Occipital lobe (tissue), 2 donors: ENCODE data around the gene ELMO2. TPM values are rescaled to one million over a fixed set of nuclear protein-coding genes. Genes with fewer than 3 reads are reported as not detected.

Experiments used
- DNase-seq: peaks from one replicate; lab custom pipeline; 2025; lab: John Stamatoyannopoulos, UW
- total RNA-seq: library from RNA; depleted of rRNA; stranded (reverse); fragments of >200 nt; gene quantifications from one replicate; pipeline ENCODE4 v1.2.3, GENCODE V29; 2014

The ELMO2 gene, protein sequence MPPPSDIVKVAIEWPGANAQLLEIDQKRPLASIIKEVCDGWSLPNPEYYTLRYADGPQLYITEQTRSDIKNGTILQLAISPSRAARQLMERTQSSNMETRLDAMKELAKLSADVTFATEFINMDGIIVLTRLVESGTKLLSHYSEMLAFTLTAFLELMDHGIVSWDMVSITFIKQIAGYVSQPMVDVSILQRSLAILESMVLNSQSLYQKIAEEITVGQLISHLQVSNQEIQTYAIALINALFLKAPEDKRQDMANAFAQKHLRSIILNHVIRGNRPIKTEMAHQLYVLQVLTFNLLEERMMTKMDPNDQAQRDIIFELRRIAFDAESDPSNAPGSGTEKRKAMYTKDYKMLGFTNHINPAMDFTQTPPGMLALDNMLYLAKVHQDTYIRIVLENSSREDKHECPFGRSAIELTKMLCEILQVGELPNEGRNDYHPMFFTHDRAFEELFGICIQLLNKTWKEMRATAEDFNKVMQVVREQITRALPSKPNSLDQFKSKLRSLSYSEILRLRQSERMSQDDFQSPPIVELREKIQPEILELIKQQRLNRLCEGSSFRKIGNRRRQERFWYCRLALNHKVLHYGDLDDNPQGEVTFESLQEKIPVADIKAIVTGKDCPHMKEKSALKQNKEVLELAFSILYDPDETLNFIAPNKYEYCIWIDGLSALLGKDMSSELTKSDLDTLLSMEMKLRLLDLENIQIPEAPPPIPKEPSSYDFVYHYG
- total RNA-seq: 55.1 TPM

DNA sequence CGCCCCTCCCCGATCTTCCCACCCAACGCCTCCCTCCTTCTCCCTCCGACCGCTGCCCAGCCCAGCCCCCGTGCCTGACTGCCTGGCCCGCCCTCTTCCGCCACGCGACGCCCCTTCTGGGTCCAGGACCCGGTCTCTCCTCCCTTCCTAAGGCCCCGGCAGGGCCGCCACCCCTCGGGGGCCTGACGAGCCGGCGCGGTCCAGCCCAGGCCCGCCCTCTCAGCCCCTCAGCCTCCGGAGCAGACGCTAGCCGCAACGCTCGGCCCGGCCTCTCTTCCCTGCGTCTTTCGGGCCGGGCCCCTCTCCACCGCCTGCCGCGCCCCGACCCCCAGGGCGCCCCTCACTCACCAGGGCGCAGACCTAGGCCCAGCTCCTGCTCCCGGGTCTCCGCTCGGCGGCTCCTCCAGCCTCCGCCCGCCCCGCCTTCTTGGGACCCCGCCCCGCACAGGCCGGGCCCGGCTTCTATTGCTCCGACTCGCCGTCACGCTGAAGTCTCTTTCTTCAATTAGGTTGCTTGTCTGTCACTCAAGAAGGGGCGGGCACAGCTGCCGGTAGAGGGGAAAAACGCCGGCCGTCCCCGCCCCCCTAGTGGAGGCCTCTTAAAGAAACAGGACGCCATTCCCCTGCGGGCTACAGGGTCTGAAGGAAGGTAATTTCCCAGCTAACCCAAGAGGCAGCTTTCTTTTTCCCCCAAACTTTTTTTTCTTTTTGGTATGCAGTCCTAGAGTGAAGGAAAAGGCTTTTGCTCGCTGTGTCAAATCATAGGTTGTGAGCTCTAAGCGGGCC, at the start of gene ELMO2:
ELMO2 (minus strand) TSS at position 416 of the 786 bp plus-strand sequence. CDS start 12,133 bp downstream, outside the sequence.
- DNase-seq: peak; percentile 97

DNA sequence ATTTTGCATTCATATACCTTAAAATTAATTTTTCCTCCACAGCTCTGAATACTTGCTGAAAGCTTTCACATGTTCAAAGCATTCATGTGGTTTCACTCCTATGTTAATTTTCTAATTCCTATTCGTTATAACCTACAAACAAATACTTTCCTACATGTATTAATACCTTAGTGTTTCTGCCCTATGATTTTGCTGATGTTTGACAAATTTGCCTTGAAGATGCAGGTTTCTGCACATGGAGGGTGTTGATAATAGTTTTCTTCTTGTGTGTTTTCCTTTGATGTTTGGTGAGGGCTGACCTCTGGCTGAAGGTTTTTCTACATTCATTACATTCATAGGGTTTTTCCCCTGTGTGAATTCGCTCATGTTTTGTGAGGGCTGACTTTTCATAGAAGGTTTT, 49.3 kb upstream of the ELMO2 start:
- DNase-seq: no peak

DNA sequence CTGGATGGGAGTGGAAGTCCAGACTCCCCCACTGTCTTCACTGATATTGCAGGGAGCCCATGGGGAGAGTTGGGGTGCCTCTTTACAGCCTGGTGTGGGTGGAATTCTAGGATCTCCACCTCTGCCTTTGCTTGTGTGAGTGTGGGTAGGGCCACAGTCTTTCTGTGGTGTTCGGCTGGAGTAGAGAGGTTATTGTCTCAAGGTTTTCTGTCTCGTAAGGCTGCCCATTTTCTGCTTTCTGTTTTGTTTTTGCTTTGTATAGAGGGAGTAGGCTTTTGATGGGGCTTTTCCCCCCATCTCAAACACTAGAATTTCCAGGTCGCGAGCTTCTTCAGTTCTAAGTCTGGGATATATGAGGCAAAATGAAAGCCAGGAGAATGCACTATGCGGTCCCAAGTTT, 40.4 kb upstream of the ELMO2 start:
- DNase-seq: no peak

DNA sequence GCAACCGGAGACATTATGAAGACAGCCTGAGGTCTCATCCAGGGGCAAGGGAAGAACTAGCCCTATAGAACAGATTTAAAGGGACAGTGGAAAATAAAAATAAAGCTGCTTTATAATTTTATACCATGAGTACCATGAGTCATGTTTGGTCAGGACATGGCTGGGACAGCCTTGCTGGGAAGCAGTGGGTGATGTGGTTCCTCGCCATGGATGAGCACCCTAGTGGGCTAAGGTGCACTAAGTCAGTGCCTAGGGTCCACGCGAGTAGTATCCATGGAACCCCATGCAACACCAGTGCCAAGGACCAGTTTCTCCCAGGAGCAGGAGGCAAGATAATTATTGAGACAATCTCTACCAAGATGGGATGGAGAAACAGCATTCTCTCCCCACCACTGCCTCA, 33.4 kb upstream of the ELMO2 start:
- DNase-seq: no peak

DNA sequence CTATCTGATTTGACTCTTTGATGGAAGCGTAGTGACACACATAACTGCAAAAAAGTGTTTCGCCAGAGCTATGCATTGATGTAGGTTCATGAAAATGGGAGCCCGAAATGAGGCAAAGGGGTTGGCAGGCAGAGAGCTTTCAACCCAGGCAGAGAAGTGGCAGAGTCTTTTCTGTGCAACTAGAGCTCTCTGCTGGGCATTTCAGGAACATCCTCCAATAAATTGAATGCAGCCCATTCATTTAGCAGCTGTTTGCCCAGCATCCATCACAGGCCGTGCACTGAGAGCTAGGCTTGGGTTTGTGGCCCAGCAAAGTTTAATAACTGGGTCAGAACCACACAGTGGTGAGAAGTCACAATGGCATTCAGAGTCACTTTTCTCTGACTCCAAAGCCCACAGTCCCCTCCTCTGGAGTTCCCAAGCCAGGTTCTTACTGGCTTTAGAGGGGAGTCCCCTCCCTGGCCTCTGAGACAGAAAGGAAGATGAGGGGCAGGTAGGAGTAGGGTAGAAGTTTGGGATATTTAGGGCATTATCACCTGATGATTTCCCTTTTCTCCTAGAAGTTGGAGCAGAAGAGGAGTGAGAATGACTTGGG, 31.8 kb upstream of the ELMO2 start:
- peak; percentile 40 for DNase-seq

DNA sequence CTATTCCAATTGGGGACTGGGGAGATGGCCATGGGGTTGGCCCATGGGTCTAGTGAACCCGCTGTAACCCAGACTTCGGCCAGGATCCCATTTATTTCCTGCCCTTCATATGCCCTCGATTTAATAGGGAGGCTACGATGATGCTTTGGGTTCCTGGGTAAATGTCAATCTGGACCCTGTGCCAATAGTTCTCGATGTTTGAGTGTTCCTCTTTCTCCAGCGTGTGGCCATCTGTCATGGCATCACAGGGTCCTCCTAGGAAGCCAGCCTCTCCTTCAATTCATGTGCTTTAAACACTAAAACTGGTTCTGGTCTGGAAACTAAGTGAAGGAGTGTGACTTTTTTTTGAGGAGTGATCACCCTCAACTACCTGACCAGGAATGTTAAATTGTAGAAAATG, 28.7 kb upstream of the ELMO2 start:
- no peak for DNase-seq

DNA sequence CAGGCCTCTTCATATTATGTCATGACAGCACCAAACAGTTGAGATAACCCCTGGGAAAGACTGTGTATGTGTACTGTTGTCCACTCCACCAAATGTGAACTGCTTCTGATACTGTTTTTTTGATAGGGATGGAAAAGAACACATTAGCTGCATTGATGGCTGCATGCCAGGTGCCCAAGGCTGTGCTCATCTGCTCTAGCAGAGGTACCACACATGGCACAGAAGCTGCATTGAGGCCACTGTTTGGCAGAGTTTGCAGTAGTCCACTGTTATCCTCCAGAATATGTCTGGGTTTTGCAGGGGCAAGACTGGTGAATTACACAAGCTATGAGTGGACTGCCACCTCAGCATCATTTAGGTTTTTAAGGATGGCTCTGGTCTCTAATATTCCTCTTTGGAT, 28.2 kb upstream of the ELMO2 start:
- DNase-seq: no peak

DNA sequence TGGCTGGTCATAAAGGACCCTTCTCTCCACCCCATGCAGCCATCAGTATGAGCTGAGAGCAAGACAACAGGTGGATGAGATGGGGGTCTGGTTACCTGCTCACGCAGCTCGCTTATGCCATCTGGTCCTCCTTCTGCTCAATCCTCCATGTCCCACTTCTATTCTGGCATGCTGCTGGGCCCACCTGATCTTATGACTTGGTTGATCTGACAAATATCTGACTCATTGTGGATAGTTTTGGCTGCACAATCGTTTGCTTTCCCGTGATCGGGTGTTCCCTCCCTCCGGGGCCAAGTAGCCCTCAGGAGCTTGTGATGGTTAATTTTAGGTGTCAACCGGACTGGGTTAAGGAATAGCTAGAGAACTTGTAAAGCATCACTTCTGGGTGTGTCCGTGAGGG, 26.6 kb upstream of the ELMO2 start:
- no peak for DNase-seq

DNA sequence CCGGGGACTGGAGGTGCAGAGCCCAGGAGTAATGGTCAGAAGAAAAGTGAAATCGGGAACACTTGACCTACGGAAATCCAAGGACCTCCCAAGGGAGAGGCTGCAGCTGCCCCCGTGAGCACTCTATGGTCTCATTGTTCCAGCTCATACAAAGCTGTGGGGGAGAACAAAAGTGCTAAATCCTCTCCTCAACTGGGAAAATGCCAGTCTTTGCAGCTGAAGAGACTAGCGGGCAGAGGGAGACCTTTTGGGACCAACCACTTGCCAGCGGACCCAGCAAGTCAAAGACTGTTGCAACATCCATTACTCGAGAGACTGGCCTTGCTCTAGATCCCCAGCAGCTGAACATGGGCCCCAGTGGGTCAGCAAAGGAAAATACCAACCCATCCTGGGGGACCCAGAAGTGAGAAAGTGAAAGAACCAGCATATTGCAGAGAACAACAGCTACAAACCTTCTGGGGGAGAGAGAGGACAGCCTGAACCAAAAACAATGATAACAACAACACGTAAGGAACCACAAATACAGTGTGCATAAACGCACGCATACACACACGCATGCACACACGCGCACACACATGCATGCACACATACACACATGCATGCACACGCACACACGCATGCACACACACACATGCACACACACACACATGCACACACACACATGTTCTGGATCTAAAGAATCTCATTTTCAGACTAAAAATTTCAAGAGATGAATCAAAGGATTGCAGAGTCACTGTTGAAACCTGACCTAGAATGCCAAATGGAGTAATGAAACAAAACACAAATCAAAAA, 24.7 kb upstream of the ELMO2 start:
- DNase-seq: peak; percentile 36

DNA sequence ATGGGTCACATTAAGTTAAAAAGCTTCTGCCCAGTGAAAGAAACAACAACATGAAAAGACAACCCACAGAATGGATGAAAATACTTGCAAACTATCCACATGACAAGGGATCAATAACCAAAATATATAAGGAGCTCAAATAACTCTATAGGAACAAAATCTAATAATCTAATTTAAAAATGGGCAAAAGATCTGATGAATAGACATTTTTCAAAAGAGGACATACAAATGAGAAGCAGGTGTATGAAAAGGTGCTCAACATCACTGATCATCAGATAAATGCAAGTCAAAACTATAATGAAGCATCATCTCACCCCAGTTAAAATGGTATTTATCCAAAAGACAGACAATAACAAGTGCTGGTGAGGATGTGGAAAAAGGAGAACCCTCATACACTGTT, 21.0 kb upstream of the ELMO2 start:
- no peak for DNase-seq

DNA sequence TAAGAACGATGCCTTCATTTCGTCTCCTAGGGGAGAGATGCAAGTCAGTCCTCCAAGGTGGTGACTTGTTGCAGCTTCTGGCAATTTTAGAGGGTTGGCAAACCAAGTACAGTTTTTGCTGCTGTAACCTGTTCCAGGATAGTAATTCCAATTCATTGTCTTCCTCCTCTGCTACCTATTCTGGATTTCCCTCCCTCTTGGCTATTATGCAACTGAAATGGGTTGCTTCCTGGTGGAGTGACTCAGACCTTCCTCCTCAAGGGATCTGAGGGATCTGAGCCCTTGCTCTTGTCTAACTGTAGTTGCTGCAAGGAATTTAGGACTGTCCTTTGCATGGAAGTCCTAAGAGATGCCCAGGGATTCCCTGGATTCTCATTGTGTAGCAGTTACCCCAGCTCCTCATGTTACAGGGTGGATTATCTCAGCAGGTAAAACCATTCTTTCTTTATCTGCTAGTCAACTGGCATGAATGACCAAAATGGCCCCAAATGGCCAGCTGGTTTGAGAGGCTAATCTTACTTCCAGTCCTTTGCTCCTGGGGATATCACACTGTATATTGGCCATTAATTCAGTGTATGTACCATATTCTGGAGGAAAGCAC, 17.6 kb upstream of the ELMO2 start:
- no peak for DNase-seq

DNA sequence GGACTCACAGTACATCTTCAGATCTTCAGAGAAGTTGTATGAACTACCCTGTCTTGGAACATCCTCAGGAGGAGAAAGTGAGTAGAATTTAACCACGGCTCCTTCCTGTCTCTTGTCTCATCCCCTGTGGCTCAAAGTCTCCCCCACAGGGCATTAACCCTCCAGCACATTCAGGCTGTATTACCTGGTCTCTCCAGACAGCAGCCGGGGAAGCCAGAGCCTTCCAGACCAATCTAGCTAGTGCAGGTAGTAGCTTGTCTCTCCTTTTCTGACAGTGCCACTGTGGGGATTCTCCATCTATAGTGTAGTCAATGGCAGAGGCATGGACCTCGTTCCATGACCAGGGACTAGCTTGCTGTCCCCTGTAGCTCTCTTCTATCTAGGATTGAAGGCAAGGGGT, 16.9 kb upstream of the ELMO2 start:
- DNase-seq: no peak

DNA sequence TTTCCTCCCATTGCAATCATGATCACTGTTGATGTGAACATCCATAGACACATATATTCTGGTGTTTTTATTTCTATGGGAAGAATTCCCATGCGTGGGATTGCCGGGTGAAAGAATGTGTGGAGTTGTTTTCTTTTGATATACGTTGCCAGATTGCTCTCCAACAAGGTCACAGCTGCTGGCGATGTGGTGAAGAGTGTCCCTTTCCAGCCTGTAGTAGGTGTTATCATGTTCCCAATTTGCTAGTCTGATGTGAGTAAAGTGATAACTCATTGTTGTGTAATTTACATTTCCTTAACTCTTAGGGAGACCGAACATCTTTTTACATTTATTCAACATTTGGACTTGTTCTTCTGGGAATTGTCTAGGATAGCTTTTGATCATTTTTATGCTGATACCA, 14.5 kb upstream of the ELMO2 start:
- DNase-seq: no peak

DNA sequence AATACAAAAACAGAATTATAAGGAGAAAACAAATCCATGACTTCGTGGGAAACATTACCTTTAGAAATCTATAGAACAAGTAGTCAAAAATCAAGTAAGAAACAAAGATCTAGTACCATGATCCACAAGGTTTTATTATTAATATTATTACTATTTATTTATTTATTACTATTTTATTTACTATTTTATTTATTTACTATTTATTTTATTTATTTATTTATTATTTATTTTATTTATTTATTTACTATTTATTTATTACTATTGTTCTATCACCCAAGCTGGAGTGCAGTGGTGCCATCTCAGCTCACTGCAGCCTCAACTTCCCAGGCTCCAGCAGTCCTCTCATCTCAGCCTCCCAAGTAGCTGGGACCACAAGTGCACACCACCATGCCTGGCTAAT, 13.5 kb upstream of the ELMO2 start:
- DNase-seq: no peak

DNA sequence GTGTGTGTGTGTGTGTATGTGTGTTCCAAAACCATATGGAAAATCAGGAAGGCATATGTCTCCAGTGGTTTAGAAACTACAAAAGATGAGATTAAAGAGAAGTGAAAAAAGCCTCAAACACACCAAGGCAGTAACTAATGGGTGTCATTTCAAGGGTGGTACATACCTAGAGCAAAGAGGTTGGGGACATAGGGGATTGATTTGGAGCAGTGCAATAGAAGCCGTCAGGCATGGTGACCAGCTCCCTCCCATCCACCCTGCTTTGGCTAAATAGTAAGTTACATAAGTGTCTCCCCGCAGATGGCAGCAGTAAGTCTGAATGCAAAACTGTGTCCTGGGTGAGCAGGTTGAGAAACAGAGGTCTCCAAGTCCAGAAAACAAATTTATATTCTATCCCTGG, 10.4 kb upstream of the ELMO2 start:
- no peak for DNase-seq

DNA sequence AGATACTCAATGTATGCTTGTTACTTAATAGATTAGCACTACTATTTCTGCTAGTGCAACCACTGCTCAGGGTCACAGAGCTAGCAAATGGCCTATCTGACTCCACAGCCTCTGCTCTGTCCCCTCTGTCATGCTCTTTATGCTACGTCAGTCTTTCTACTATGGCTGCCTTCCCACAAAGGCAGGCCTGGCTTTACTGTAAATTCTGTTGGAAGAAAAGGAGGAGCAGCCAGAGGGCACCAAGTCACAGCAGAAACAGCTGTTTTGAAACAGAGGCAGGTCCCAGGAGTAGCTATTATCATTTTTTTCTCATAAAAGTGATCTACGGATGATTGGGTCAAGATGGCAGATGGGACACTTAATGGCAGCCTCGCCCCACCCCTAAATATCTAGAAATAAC, 10.0 kb upstream of the ELMO2 start:
- DNase-seq: no peak

DNA sequence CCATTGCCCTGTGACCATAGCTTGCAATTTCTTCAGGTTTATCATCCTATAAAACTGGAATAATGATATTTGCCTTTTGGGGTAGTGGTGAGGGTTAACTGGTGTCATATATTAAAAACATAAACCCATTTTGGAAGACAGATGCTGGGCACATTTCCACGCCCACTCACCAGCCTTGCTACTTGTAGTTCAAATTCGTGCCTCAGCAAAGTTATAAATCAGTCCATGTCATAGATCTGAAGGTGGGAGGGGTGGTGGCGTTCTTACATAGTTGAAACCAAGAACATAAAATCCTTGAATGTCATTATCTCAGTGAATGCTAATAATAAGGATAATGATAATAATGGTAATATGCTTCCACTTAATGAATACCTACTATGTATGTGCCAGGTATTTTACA, 9.4 kb upstream of the ELMO2 start:
- no peak for DNase-seq

DNA sequence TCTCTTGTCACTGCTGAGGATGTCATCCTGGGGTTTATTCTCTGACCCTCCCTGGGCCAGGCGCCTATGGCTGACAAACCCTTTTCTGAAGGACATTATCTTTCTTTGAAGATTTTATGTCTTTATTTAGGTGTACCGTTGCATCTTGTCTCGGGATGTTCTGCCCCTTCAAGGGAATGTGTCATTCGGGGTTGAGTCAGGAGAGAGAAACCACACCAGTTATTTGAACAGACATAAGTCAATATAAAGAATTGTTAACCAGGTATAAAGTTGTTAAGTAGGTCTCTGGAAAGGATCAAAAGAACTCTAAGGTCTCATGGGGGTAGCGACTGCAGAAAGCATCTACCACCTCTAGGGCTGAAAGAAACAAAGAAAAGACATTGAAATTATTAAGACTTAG, 8.2 kb upstream of the ELMO2 start:
- DNase-seq: no peak

DNA sequence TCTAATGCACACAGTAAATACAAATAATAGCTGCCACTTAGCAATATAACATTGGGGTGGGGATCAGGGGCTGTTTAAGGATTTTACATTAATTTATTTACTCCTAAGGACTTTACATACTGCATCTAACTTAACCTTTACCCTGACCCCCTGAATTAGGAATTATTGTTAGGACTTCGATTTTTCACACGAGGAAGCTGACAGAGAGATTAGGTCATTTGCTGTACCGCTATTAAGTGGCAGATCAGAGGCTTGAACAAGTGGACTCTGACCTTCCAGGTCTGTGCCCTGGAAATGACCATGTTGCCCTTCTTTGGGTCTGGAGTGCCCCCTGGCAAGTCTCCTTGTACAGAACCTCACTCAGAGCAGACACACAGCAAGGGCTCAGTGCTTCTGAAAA, 5.2 kb upstream of the ELMO2 start:
- DNase-seq: no peak

DNA sequence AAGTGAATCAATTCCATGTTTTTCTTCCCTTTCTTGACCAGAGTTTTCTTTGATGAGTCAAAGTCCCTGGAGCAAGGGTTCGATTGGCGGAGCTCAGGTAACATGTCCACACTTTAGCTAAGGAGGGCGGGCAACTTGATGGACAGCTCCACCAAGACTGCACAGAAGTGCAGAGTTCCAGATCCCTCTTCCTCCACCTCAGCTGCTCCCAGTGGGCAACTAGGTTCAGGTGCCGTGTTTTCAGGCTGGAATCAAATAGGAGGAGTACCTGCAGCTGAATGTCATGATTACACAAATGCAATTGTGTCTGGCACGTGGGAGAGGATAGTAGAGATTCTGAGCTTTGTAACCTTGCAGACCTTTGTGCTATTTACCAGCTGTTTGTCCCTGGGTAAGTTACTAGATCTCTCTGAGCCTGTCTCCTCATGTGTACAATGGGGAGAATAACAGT, 1.9 kb upstream of the ELMO2 start:
- no peak for DNase-seq

DNA sequence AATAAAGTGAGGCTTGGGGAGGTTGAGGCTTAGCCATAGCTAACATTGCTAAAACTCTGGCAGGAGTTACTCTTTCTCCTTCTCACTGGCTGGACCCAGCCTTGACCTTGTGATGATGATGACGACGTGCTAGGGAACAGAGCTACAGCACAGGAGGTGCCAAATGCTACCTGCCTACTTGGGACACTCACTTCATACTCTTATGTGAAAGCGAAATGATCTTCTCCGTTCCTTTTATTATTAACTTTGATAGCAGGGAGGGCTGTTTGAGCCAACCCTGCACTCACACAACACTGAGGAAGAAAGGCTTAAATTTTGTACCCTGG, 1.2 kb upstream of the ELMO2 start:
- DNase-seq: no peak
